Stimulated activated CD4-positive, alpha-beta T cell treated with anti-CD3 and anti-CD28 coated beads, TNF-alpha, amount 100 ng/mL, for 48 hours (primary cell): ENCODE results near the gene CILP.
"Not testable (repeated sequence)": the region's sequence is repeated elsewhere in the genome, so short reads cannot be mapped to it uniquely, and the experiment has no call there.

Source experiments
- DNase-seq, 3 donors: peaks; one replicate each; pipeline ENCODE4 v3.0.0-alpha.2; 2020; ENCODE audit warnings: low read depth in 3 of 3

Gene CILP

GRCh38 chr15:65210770-65211481 is at the start of gene CILP:
Gene CILP, minus strand, starts transcription at chr15:65211473. Its CDS starts 1,718 bp downstream, at chr15:65209755.
- DNase-seq, result no peak

GRCh38 chr15:65260968-65261367 is 49.7 kb upstream of the CILP start:
- DNase-seq, result no peak

GRCh38 chr15:65259367-65259797 is 48.1 kb upstream of the CILP start:
- no peak for DNase-seq

GRCh38 chr15:65258375-65259262 is 47.3 kb upstream of the CILP start:
- no peak for DNase-seq

GRCh38 chr15:65255486-65256140 is 44.3 kb upstream of the CILP start:
- DNase-seq, result no peak

GRCh38 chr15:65254758-65255157 is 43.5 kb upstream of the CILP start:
- DNase-seq, result no peak

GRCh38 chr15:65254356-65254755 is 43.1 kb upstream of the CILP start:
- DNase-seq, result no peak

GRCh38 chr15:65249641-65250040 is 38.4 kb upstream of the CILP start:
- DNase-seq, result peak; percentile 49 to 69 (median 61)

GRCh38 chr15:65248511-65249255 is 37.4 kb upstream of the CILP start:
- DNase-seq, result no peak

GRCh38 chr15:65246939-65247338 is 35.7 kb upstream of the CILP start:
- no peak for DNase-seq

- DNase-seq, result no peak
Measured at GRCh38 chr15:65246026-65246714, 34.9 kb upstream of the CILP start.

- no peak for DNase-seq
Measured at GRCh38 chr15:65245096-65245856, 34.0 kb upstream of the CILP start.

- DNase-seq, result no peak
Measured at GRCh38 chr15:65244638-65245037, 33.4 kb upstream of the CILP start.

- not testable (repeated sequence) for DNase-seq
Measured at GRCh38 chr15:65236443-65236842, 25.2 kb upstream of the CILP start.

- DNase-seq, result no peak
Measured at GRCh38 chr15:65233696-65234095, 22.4 kb upstream of the CILP start.

- DNase-seq, result no peak
Measured at GRCh38 chr15:65232520-65232919, 21.2 kb upstream of the CILP start.

- no peak for DNase-seq
Measured at GRCh38 chr15:65231306-65231705, 20.0 kb upstream of the CILP start.

GRCh38 chr15:65226901-65227300 is 15.6 kb upstream of the CILP start:
- not testable (repeated sequence) for DNase-seq

GRCh38 chr15:65226221-65226620 is 14.9 kb upstream of the CILP start:
- DNase-seq, result no peak

- DNase-seq, result no peak
Measured at GRCh38 chr15:65223996-65224395, 12.7 kb upstream of the CILP start.
